Activated naive CD4-positive, alpha-beta T cell treated with Interleukin-2 at 50 U/mL for 16 hours (primary cell): ENCODE measurements around the gene HOTAIR.

Experiments used
- DNase-seq: peaks from one replicate; pipeline ENCODE4 v3.0.0-alpha.2; 2020

HOTAIR gene

DNA sequence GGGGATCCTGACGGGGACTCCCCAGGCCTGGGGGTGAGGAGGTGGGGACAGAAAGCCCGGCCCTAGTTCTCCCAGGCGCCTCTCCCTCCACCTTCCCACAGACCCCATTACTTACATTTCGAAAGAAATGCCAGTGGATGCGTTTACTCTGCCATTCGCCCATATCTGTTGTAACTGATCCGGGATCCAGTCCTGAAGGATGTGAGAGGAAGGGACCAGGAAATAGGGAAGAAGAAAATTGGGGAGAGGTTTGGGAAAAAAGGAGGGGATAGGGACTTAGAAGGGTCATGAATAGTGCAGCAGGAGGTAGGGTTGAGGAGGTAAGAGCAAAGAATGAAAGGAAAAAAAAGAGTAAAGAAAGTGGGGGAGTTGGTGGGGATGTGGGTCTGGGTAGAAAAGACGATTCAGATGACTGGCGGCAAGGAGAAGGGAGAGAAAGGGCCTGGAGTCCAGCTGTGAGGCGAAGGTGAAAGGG is 18.9 kb downstream of the HOTAIR start:
- DNase-seq, result no peak

DNA sequence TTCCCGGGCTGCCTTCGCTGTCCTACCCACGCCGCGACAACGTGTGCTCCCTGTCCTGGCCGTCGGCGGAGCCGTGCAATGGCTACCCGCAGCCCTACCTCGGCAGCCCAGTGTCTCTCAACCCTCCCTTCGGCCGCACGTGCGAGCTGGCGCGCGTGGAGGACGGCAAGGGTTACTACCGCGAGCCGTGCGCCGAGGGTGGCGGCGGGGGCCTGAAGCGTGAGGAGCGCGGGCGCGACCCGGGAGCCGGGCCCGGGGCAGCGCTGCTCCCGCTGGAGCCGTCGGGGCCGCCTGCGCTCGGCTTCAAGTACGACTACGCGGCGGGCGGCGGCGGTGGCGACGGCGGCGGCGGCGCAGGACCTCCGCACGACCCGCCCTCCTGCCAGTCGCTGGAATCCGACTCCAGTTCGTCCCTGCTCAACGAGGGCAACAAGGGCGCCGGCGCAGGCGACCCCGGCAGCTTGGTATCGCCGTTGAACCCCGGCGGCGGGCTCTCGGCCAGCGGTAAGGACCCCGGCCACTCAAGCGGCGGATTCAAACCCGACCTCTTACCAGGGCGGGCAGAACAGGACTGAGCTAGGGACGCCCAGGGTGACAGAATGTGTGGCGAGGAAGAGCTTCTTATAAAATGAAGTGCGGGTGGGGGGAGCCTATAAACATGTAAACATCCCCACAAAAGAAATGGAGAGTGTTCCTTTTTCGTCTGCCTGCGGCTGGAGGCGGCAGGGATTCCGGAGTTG is 19.5 kb downstream of the HOTAIR start:
- no peak for DNase-seq

DNA sequence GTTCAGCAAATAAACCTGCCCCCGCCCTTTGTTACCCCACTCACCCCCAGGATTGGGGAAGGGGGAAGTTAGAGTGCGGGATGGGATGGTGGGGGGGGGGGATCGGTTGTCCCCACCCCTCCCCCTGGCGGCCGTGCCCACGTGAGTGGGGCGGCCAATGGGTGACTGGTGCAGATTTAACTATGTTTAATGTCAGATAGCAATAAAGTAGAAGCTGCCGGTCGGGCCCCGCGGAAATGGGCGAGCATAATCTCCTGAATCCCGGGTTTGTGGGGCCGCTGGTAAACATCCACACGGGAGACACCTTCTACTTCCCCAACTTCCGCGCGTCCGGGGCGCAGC is 20.1 kb downstream of the HOTAIR start, which contains the start of gene HOXC12:
Gene HOXC12 (plus strand): TSS at position 210 of the 342 bp plus-strand sequence. CDS start 27 bp downstream, at position 237.
- no peak for DNase-seq

DNA sequence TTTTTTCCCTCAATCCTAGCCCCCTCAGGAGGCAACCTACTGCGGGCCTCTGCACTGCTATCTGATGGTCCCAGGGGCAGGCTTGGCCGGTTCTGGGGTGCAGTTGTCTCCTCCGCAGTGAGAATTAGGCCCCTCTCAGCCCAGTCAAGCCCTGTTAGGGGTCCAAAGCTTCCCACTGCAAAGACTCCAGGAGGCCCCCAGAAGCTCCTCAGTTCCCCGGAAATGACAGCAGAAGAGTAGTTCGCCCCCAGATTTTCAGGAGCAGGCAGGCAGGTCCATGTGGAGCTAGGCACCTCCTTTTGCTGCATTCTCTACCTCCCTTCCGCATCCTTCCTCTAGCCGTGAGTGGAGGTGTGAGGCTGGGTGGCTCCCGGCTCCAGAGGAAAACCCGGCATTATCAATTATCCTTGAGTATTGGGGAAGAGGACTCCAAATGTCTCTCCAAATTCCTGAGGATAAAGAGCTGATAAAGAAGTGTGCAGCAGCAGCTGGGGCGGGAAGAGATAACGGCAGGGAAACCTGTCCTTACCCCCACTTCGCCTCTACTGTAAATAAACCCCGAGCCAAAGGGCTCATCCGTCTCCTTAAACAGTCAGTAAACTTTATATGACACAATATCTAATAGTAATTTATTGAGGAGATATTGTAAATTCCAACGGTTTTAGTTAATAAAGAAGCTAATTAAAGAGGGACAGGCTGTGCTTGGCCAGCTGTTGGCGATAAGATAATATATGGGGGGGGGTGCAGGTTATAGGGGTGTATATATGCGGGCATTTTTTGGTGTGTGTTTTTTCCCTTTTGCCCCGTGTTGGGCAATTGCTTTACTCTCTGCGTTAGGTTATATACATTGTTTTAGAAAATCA is 20.7 kb downstream of the HOTAIR start:
- DNase-seq, result no peak

DNA sequence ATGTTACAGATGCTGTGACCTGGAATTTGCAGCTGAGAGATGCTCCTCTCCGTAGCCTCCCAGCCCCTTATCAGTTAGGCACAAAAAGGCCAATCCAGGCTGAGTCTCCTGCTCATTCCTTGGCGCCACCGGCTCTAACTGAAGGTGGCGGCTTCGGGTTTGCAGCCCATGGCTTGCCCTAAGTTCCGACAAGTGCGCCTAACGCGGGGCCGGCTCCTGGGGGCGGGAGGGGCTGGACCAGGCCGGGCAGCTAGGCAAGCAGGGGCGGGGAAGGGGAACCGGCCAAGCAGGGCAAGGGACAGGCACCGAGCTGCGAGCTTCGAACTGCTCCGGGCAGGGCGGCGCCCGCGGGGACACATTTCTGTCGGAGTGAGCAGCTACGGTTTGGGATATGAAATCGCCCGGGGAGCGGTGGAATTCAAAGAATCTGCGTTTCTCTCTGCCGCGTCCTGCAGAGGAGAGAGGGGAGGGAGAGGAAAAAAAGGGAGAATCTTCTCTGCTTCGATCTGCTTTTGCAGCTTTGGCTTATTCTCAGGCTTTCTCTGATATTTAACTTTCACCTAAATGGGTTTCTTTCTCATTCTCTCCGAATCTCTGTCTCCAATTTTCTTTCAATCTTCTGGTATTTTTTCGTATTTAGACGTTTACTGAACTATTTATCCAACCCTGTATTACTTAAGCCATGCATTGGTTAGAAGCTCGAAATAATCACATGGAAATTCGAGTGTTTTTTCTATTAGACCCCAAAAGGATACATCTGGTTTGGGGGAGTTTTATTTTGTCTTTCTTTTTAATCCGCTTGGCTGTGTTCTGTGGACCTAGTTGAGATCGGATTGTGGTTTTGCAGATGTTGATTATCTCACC is 21.7 kb downstream of the HOTAIR start:
- DNase-seq, result no peak

DNA sequence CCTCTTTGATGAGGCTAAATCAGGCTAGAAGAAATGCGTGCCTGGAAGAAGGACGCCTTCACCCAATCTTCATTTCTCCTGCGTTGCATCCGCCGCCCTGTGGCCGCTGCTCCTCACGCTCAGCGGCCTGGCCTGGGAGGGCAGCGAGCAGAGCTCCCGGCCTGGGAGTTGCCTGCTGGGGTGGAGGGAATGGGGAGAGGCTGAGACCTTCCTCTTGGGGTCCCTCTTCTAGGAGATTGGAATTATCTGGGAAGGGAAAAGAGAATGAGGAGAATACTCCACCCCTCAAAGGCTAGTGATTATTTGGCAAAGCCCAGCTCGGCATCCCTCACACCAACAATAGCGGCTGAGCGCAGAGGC is 22.4 kb downstream of the HOTAIR start:
- no peak for DNase-seq

DNA sequence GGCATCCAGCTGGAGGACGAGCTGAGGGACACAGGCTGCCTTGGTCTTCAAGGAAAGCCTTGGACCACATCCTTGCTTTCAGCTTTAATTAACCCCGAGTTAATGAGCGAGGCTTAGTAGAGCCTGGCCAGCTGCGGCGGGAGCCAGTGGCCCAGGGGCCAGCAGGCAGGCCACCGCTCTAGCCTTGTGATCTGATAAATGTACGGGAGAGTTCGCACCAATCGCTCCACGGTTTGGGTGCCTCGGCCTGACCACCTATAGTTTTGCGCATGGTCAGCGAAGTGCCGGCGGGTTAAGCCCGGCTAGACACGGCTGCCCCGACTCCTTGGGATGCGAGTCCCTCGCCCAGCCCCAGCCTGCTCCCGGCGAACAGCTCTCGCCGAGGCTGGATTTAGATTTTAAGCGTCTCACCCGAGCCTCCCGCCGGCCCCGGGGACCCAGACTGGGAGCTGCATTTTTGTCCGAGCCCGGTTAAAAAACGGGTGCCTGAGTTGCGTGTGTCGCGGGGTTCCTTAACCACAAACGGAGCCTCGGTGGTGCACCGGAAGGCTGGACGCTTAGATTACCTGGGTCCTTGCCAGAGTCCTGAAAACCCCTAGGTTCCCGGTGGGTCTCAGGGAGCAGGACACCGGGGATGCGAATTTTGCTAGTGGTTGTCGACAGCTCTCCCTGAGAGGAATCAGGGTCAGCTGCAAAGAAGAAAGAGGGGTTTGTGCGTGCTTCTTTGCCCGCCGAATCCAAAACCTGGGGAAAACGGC is 23.0 kb downstream of the HOTAIR start:
- DNase-seq, result no peak

DNA sequence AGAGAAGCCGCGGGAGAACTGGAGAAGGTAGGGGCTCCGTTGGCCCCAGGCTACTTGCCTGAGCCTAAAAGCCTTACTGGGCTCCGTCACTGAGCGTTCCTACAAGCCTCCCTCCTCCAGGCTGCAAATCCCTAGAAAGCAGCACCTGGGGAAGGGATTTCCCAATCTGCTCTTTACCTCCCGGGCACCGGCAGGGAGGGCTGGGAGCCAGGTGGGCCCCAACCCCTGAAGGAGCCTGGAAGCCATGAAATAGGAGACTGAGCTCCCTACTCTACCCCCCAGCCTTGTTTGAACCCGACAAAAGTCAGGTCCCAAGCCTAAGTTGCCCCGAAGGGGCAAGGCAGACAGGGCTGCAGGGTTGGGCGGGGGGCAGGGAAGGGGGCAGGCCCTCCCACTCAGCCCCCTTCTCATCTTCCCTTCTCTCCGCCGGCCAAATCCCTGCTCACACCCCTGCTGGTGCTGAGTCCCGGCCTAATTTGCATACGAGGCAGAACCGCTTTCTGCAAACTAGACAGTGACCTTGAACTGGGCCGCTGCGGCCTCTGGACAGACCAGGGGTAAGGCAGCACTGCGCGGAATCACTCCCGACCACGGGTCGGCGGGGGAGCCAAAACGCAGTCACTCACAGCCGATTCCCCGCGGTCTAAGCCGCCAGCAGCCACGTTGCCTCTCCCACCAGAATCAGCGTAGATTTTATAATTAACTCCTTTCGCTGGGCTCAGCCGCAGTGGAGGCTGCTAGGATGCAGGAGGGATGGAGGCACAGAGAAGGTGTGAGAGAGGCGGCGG is 23.8 kb downstream of the HOTAIR start:
- no peak for DNase-seq

DNA sequence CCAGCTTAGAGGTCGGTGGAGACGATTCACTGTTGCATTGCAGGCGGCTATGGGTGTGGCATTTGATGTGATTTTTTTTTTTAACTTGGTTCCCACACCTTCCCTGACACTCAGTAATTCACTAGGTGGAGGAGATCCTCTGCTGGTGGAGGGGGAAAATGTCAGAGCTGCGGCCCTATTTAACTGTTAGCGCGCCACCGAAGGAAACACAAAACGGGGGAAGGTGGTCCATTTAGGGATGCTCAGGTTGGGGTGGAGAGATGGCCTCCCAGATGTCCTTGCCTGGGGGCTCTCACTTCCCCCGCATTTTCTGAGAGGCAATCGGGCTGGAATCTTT is 24.3 kb downstream of the HOTAIR start:
- DNase-seq, result no peak

DNA sequence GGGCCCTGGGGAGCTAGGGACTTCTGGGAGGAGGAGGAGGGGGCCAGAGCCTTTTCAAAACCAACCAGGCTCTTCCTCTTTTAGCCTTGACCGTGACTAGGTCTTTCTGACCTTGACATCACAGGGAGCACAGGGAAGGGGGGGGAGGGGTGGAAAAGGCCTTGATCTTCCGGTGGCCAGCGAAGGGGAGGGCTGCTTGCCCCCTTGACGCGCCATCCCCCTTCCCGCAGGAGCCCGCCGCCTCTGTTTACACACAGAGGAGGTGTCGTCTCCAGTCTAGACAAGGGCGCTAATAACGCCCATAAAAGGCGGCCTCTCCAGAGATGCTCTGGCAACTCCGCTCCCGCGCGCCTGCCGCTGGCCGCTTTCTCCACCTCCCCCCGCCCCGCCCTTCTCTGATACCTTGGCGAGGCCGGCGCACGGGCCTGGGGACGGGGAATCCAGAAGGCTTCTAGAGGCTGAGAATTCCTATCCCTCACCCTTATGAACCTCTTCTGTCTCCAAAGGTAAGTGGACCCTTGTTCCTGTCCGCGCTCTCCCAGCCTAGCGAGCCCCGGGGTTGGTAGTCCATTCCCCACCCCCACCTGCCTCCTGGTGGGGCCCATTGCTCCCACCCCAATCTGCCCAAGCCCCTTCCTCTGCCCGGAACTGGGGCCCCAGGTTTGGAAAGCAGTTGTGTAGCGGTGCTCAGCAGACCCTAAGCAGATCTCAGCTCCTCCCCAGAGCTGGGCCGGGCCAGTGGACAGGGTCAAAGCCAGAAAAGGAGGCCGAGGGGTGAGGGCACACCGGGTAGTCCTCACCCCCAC is 24.9 kb downstream of the HOTAIR start:
- DNase-seq, result no peak

DNA sequence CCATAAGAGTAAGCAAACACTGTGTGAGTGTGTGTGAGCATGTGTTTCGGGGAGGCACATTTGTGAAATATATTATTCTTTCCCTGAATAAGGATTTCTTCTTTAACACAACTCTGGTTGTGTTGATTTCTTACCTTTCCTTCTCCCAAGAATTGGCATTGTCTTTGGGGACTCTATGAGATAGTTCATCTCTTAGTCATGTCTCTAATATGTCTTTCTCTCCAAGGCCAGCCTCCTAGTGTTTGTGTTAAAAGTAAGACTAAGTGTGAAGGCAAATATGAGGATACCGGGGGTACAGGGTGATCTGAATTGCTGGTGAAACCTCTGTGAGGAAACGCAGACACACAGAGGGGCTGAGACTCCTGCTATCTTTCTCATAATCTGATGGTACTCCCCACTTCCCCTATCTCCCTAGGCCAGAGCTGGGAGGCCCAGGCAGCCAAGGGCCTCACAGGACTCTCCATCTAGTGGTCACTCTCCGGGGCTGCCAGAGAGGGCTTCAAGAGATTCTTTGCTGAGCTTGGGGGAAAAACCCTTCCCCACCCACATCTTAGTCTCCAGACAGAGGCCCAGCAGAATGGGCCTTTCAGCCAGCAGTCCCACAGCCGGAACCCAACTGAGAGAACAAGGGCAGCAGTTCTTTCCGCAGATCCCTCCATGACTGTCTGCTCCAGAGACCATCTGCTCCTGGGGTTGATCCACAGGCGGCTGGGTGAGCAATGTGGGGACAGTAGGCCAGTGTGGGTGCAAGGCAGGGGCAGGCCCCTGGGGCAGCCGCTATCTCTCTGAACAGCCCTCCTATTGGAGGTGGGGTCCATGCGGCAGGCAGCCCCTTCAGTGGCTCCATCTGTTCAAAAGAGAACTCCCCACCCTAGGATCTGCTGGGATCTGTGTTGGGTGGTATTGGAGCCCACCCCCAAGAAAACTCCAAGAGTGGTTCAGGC is 25.8 kb downstream of the HOTAIR start:
- DNase-seq, result no peak

DNA sequence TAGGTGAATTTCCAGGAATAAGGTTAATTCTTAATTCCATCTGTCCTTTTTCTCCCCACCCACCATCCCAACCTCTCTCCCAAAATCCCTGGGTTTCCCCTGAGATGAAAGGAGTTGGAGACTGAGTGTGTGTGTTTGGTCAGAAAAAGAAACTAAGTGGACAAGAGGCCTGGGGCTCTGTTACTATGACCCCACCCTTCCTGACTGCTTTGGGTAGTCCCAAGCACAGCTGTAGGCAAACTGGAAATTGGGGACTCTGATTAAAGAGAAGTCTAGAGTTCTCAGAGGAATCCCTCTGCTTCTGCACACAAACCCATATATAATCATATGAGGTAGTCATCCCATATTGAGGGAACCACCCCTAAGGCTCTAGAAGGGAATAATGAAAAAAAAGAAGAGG is 27.0 kb downstream of the HOTAIR start:
- DNase-seq, result no peak

DNA sequence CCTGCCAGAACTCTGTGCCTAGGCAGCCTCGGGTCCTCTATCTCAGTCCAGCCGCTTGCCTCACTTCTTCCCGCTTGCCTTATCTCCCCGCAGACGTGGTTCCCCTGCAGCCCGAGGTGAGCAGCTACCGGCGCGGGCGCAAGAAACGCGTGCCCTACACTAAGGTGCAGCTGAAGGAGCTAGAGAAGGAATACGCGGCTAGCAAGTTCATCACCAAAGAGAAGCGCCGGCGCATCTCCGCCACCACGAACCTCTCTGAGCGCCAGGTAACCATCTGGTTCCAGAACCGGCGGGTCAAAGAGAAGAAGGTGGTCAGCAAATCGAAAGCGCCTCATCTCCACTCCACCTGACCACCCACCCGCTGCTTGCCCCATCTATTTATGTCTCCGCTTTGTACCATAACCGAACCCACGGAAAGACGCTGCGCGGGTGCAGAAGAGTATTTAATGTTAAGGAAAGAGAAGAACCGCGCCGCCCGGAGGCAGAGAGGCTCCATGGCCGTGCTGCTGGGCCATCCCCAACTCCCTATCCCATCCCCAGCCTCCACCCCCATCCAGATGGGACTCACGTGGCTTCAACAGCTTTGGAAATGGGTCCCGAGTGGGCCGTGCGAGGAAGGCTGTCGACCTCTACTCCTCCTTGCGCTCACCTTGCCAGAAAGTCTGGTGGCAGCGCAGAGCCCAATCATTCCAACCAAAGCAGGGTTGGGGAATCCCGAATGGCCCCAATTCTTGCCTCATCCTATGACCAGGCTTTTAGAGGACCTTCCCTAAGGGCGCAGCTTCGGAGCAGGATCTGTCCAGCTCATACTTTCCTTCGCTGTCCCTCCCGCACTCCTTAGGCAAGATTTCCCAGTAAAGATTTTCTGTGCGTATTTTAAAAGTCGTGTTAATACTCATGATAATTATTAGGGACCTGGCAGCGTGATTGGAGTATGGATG is 29.6 kb downstream of the HOTAIR start:
- DNase-seq, result no peak

DNA sequence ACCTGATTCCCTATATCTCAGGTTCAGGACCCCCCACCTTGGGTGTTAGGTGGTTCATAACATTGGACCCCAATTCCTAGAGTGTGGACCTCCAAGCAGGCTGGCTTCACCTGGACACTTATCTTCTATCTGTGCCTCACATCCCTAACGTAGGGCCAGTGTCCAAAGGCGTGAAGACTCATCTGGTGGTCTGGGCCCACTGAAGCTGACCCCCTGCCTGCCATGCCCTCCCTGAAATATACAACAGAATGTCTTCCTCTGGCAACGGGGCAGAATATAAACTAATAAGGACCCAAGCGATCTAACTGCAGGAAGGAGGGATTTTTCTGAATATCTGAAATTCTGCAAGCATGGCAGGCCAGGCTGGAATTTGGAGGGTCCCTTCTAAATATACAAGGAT is 30.5 kb downstream of the HOTAIR start:
- no peak for DNase-seq

DNA sequence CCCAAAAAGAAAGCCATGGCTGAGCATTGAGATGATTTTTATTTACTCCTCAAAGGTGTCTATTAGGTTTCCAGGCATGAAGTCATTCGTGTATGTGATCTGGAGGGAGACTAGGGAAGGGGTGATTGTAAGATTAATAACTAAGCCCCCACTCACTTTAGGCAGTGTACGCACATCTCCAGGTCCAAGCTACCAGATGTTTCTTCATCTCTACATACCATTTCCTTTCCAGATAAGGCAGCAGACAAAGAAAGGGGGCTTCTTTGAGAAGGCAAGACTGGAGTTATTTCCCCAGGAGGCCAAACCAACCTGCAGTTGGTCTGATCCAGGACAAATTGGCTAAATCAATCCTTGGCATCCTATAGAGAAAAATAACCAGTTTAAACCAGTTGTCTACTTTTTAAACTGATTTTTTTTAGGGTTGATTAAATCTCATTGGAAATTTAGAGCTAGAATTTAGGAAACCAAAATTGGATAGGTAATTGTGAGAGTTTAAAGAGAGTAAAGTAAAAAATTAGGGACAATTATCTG is 32.2 kb downstream of the HOTAIR start:
- DNase-seq, result no peak

DNA sequence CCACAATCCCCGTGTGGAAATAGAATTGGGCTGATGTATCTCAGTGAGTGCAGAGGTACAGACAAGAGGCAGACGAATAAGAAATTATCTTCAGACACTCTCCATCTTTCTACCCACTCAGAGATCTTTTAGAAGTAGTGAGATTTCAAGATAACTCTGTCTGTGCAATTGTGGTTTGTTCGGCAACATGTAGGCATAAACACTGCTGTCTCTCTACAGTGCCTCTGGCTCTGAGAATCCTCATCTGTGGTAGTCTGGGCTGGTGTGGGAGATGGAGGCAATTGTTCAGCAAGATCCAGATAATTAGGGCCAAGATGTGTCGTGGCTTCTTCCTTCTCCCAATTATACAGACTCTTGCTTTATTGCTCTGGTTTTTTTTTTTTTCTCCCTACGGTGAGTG is 33.0 kb downstream of the HOTAIR start:
- DNase-seq, result no peak

DNA sequence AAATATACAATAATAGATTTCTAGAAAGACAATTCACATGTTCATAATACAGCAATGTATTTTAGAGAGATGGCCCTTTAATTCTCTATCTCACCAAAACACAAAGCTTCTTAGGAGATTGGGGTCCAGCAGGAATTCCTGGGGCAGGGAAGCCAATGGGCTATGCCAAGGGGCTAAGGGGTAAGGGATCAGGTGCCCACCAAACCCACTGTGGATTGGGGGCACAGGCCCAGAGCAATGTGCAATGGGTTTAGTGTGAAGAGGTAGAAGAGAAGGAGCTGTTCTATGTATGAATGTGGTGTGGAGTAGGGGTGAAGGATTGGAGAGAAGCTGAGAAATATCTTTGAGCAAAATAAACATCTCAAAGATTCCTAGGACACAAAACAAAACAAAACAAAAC is 33.6 kb downstream of the HOTAIR start:
- DNase-seq, result no peak

DNA sequence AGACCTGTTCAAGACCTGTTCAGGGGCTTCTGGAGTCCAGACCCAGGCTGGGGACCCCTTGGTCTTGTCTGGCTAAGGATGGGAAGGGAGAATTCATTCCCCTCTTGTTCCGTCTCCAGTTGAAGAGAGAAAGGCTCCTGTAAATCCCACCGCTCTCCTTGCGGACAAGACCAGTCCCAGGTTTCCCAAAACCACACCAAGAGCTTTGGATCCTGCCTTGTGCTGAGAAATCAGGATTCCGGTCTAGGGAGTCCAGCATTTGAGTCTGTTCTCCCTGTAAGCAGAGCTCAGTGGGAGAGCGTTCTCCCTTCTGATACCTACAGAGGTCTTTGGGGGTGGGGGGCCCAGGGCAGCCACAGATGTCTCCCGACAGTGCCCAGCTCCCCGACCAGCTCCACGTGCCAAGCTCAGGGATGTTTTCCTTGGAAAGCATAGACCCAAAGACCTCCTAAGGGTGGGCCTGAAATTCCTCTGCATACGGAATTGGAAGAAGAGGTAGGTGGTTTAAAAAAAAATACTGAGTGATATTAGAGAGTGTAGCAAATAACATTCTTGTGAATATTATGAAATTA is 34.2 kb downstream of the HOTAIR start:
- DNase-seq, result no peak
